PC-3 (cell line): ENCODE measurements around the gene SPOPL.

Source experiments
- EZH2 ChIP-seq: fragments of 300-600 bp; sonication (generic); IDR thresholded peaks from one replicate; pipeline ENCODE4 v1.6.1; 2017; ENCODE audit warnings: antibody characterized with exemption, mild to moderate bottlenecking, low read length; ENCODE audit not compliant: unreplicated experiment
- TF ChIP-seq, protein P1 (sequence below): fragments of 300-600 bp; sonication (generic); conservative IDR thresholded peaks from 2 replicates; pipeline ENCODE4 v1.5.1; 2017; ENCODE audit warnings: antibody characterized with exemption, low read depth, mild to moderate bottlenecking, low read length

DNA sequence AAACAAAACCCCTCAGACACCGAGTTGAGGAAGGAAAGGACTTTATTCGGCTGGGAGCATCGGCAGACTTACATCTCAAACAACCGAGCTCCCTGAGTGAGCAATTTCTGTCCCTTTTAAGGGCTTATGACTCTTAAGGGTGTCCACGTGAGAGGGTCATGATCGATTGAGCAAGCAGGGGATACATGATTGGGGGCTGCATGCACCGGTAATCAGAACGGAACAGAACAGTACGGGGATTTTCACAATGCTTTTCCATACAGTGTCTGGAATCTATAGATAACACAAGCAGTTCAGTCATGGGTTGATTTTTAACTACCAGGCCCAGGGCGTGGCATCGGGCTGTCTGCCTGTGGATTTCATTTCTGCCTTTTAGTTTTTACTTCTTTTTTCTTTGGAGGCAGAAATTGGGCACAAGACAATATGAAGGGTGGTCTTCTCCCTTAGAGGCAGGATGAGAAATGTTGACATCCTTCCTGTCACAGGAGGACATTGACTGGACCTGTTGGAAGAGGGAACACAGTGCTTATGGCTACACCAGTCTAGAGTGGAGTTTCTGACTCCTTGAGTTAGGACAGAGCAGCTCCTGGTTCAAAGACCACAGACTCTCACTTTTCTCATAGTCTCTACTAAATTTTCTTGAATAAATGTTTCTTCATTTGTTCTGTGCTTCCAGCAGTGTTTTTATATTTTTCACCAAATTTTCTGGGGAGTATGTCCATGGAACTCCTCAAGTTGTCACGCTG lies 35.8 kb downstream of the SPOPL start:
- TF ChIP-seq, protein P1, sequence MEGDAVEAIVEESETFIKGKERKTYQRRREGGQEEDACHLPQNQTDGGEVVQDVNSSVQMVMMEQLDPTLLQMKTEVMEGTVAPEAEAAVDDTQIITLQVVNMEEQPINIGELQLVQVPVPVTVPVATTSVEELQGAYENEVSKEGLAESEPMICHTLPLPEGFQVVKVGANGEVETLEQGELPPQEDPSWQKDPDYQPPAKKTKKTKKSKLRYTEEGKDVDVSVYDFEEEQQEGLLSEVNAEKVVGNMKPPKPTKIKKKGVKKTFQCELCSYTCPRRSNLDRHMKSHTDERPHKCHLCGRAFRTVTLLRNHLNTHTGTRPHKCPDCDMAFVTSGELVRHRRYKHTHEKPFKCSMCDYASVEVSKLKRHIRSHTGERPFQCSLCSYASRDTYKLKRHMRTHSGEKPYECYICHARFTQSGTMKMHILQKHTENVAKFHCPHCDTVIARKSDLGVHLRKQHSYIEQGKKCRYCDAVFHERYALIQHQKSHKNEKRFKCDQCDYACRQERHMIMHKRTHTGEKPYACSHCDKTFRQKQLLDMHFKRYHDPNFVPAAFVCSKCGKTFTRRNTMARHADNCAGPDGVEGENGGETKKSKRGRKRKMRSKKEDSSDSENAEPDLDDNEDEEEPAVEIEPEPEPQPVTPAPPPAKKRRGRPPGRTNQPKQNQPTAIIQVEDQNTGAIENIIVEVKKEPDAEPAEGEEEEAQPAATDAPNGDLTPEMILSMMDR: no peak
- TF ChIP-seq EZH2: no peak
